ENCODE data around the gene MAP2K1.
"Not testable (repeated sequence)": the region's sequence is repeated elsewhere in the genome, so short reads cannot be mapped to it uniquely, and the experiment has no call there.

MAP2K1 gene

GRCh38 chr15:66386204-66387123 is at the start of gene MAP2K1:
Gene MAP2K1 (plus strand): TSS chr15:66386912. CDS start chr15:66387348, 436 bp downstream.
- peak; percentile 98 for DNase-seq (ENCODE audit: low read depth)
- peak; percentile 80 for TF ChIP-seq CTCF (IDR thresholded peaks at IDR 0.05; ENCODE audit: insufficient read depth, low read depth, low read length, missing control alignments)
- H3K4me3 ChIP-seq (ENCODE audit: low read depth, low read length) = peak within 1 kb of the TSS; percentile 63

- DNase-seq (ENCODE audit: low read depth) = not testable (repeated sequence)
Observed at GRCh38 chr15:66348530-66348929, 38.2 kb upstream of the MAP2K1 start.

GRCh38 chr15:66356077-66356358 is 30.7 kb upstream of the MAP2K1 start:
- TF ChIP-seq CTCF (IDR thresholded peaks at IDR 0.05; ENCODE audit: insufficient read depth, low read depth, low read length, missing control alignments) = no peak
- H3K4me3 ChIP-seq (ENCODE audit: low read depth, low read length) = peak overlapping the region; percentile 65
- DNase-seq (ENCODE audit: low read depth) = no peak

More at GRCh38 chr15:66348530-66348929, 38.2 kb upstream of the MAP2K1 start:
- H3K4me3 ChIP-seq (ENCODE audit: low read depth, low read length) = not testable (repeated sequence)

GRCh38 chr15:66356359-66357236 is 30.1 kb upstream of the MAP2K1 start, which contains the start of gene TIPIN:
Gene TIPIN (minus strand): TSS chr15:66356685. CDS start chr15:66352947, 3,738 bp downstream.
- H3K4me3 ChIP-seq (ENCODE audit: low read depth, low read length) = peak within 1 kb of the TSS; percentile 65
- peak; percentile 99 for DNase-seq (ENCODE audit: low read depth)
- no peak for TF ChIP-seq CTCF (IDR thresholded peaks at IDR 0.05; ENCODE audit: insufficient read depth, low read depth, low read length, missing control alignments)

GRCh38 chr15:66359740-66360139 is 27.0 kb upstream of the MAP2K1 start:
- H3K4me3 ChIP-seq (ENCODE audit: low read depth, low read length) = no peak overlapping the region; the same call in 1 of the 2 replicates
- no peak for TF ChIP-seq CTCF (IDR thresholded peaks at IDR 0.05; ENCODE audit: insufficient read depth, low read depth, low read length, missing control alignments)
- DNase-seq (ENCODE audit: low read depth) = peak; percentile 63

GRCh38 chr15:66361745-66362460 is 24.8 kb upstream of the MAP2K1 start:
- not testable (repeated sequence) for H3K4me3 ChIP-seq (ENCODE audit: low read depth, low read length); DNase-seq (ENCODE audit: low read depth)

GRCh38 chr15:66362776-66363175 is 23.9 kb upstream of the MAP2K1 start:
- no peak for TF ChIP-seq CTCF (IDR thresholded peaks at IDR 0.05; ENCODE audit: insufficient read depth, low read depth, low read length, missing control alignments)
- DNase-seq (ENCODE audit: low read depth) = no peak
- no peak overlapping the region for H3K4me3 ChIP-seq (ENCODE audit: low read depth, low read length)
